Dermis blood vessel endothelial cell (primary cell): Measurements from ENCODE around the gene GMEB1. TPM values are rescaled to one million over a fixed set of nuclear protein-coding genes. Genes with fewer than 3 reads are reported as not detected.

Experiments used
- DNase-seq: peaks from one replicate; pipeline ENCODE4 v3.0.0; 2010
- total RNA-seq: library from RNA; depleted of rRNA; stranded (reverse); fragments of >200 nt; gene quantifications from 2 replicates; pipeline ENCODE4 v1.2.3, GENCODE V29; 2014

GMEB1 gene
- total RNA-seq, 1 donor from 2014 or later = 14.1 TPM

- DNase-seq = peak; percentile 35
These were observed 82.9 kb downstream of the GMEB1 start for GRCh38 chr1:28751315-28752060.

GRCh38 chr1:28755701-28756100 lies 87.1 kb downstream of the GMEB1 start:
- DNase-seq = no peak

- DNase-seq = peak; percentile 45
These were observed 88.3 kb downstream of the GMEB1 start for GRCh38 chr1:28756846-28757245.

- DNase-seq = no peak
These were observed 89.8 kb downstream of the GMEB1 start for GRCh38 chr1:28758420-28758819.

GRCh38 chr1:28759257-28759656 lies 90.7 kb downstream of the GMEB1 start:
- DNase-seq = no peak

- no peak for DNase-seq
These were observed 92.6 kb downstream of the GMEB1 start for GRCh38 chr1:28761189-28761588.

- DNase-seq = no peak
These were observed 98.1 kb downstream of the GMEB1 start for GRCh38 chr1:28766532-28767183.

Other genes starting within 250 kb of the GMEB1 start
- 54.5 and 99.4 TPM in 2 replicates for gene RCC1, start 162.7 kb upstream of the GMEB1 start, total RNA-seq
- 20.6 and 28.2 TPM in 2 replicates for gene TRNAU1AP, start 115.7 kb upstream of the GMEB1 start, total RNA-seq
- 2.5 and 8.8 TPM in 2 replicates for gene RAB42, start 76.5 kb upstream of the GMEB1 start, total RNA-seq
- 18.1 and 28.6 TPM in 2 replicates for gene TAF12, start 25.7 kb upstream of the GMEB1 start, total RNA-seq
- gene RNU11, start 20.2 kb upstream of the GMEB1 start, total RNA-seq = not detected in 2 replicates
- 94.1 and 103 TPM in 2 replicates for gene YTHDF2, start 68.2 kb downstream of the GMEB1 start, total RNA-seq
- under 0.01 TPM in 1 of 2 replicates, not detected in the other for gene OPRD1, start 143.4 kb downstream of the GMEB1 start, total RNA-seq
- gene EPB41, start 245.8 kb downstream of the GMEB1 start, total RNA-seq = 36.2 and 41.2 TPM in 2 replicates